ENCODE results near the gene ZXDC. TPM values are rescaled to one million over a fixed set of nuclear protein-coding genes. Genes with fewer than 3 reads are reported as not detected.

ZXDC gene
- total RNA-seq, 1 experiment from 2014 or later, result 37.2 TPM

GRCh38 chr3:126456766-126457388, 18.8 kb downstream of the ZXDC start:
- Mint-ChIP-seq H3K27me3 (ENCODE audit: insufficient read depth, unreplicated experiment) (no peaks in the 10 kb centered on the region), H3K4me3 (ENCODE audit: unreplicated experiment) (no peak overlapping the region), H3K4me1 (ENCODE audit: insufficient read depth, unreplicated experiment) (no peaks in the 10 kb centered on the region), H3K9me3 (ENCODE audit: unreplicated experiment) (no peaks in the 10 kb centered on the region), H3K27ac (ENCODE audit: low read depth, unreplicated experiment) (no peak overlapping the region), H3K36me3 (ENCODE audit: insufficient read depth, unreplicated experiment) (peaks cover 76% of the 10 kb centered on the region)
- CTCF ChIA-PET, result interaction anchor here (0.6 to 1.2 kb wide), 2 partner anchors 13 to 14 kb away, joined by 3 to 8 read pairs; no protein-coding TSS in a partner anchor
- DNase-seq (ENCODE audit: unreplicated experiment), result no peak
- intact Hi-C loops (cut with micrococcal nuclease), result no loop called here
- TF ChIP-seq, protein P1, sequence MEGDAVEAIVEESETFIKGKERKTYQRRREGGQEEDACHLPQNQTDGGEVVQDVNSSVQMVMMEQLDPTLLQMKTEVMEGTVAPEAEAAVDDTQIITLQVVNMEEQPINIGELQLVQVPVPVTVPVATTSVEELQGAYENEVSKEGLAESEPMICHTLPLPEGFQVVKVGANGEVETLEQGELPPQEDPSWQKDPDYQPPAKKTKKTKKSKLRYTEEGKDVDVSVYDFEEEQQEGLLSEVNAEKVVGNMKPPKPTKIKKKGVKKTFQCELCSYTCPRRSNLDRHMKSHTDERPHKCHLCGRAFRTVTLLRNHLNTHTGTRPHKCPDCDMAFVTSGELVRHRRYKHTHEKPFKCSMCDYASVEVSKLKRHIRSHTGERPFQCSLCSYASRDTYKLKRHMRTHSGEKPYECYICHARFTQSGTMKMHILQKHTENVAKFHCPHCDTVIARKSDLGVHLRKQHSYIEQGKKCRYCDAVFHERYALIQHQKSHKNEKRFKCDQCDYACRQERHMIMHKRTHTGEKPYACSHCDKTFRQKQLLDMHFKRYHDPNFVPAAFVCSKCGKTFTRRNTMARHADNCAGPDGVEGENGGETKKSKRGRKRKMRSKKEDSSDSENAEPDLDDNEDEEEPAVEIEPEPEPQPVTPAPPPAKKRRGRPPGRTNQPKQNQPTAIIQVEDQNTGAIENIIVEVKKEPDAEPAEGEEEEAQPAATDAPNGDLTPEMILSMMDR (IDR thresholded peaks at IDR 0.05; ENCODE audit: unreplicated experiment), result no peak
- POLR2A ChIA-PET, result interaction anchor here (1.2 kb wide), 1 partner anchor 9 kb away, joined by 4 read pairs; no protein-coding TSS in a partner anchor
- no TSS peak for BruUV-seq (replicated peaks)

DNA sequence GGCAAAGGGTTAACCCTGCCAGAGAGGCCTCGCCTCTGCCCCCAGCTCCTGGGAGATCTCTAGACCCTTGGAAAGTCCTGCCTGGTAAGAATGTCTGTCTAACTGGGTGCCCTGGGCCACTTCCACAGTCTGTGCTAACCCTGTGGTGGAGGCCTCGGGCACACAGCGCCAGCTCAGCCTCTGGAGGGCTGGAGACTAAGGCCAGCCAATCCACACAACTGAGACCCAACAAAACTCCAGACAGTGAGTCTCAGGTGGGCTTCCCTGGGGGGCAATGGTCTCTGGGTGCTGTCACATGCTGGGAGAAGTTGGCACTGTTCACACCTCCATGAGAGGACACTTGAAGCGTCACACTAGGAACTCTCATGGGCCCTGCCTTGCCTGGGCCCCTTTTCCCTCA, 19.5 kb downstream of the ZXDC start:
- Mint-ChIP-seq H3K4me1 (ENCODE audit: insufficient read depth, unreplicated experiment) (no peaks in the 10 kb centered on the region), H3K27me3 (ENCODE audit: insufficient read depth, unreplicated experiment) (no peaks in the 10 kb centered on the region), H3K27ac (ENCODE audit: low read depth, unreplicated experiment) (no peak overlapping the region), H3K36me3 (ENCODE audit: insufficient read depth, unreplicated experiment) (peaks cover 76% of the 10 kb centered on the region), H3K4me3 (ENCODE audit: unreplicated experiment) (no peak overlapping the region), H3K9me3 (ENCODE audit: unreplicated experiment) (no peaks in the 10 kb centered on the region)
- BruUV-seq (replicated peaks), result no TSS peak
- intact Hi-C loops (cut with micrococcal nuclease), result no loop called here
- ChIA-PET POLR2A (interaction anchor here (0.6 to 1.2 kb wide), 2 partner anchors 9 to 116 kb away, joined by 3 to 4 read pairs; no protein-coding TSS in a partner anchor), CTCF (interaction anchor here (0.7 kb wide), 2 partner anchors 11 to 423 kb away, joined by 3 to 4 read pairs; no protein-coding TSS in a partner anchor)
- TF ChIP-seq, protein P1 (IDR thresholded peaks at IDR 0.05; ENCODE audit: unreplicated experiment), result no peak
- DNase-seq (ENCODE audit: unreplicated experiment), result no peak

- no TSS peak for BruUV-seq (replicated peaks)
- H3K4me3 Mint-ChIP-seq (ENCODE audit: unreplicated experiment), result no peak overlapping the region
- H3K9me3 Mint-ChIP-seq (ENCODE audit: unreplicated experiment), result no peaks in the 10 kb centered on the region
- intact Hi-C loops (cut with micrococcal nuclease), result no loop called here
- peaks cover 75% of the 10 kb centered on the region for H3K36me3 Mint-ChIP-seq (ENCODE audit: insufficient read depth, unreplicated experiment)
- H3K27me3 Mint-ChIP-seq (ENCODE audit: insufficient read depth, unreplicated experiment), result no peaks in the 10 kb centered on the region
- TF ChIP-seq, protein P1 (IDR thresholded peaks at IDR 0.05; ENCODE audit: unreplicated experiment), result no peak
- POLR2A ChIA-PET, result no interaction called here
- H3K4me1 Mint-ChIP-seq (ENCODE audit: insufficient read depth, unreplicated experiment), result no peaks in the 10 kb centered on the region
- CTCF ChIA-PET, result no interaction called here
- peak overlapping the region; percentile 59 for H3K27ac Mint-ChIP-seq (ENCODE audit: low read depth, unreplicated experiment)
- no peak for DNase-seq (ENCODE audit: unreplicated experiment)
These were observed 21.1 kb downstream of the ZXDC start for GRCh38 chr3:126454437-126455198.

DNA sequence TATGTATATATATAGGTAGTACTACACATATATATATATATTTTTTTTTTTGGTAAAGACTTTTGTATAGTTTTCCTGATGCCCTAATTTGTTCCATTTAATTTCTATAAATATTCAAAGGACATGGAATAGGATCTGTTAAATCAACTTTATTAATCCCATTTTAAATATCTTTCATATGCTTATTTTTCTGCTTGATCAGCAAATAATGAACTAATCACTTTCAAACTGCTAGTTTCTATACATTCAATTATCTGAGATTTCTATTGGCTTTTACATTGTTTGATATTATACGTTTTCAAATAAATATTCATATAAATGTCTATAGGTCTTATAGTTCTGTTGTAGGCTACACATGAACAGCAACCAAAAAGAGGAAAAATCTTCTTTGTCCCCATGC, 21.7 kb downstream of the ZXDC start:
- Mint-ChIP-seq H3K4me1 (ENCODE audit: insufficient read depth, unreplicated experiment) (no peaks in the 10 kb centered on the region), H3K27me3 (ENCODE audit: insufficient read depth, unreplicated experiment) (no peaks in the 10 kb centered on the region), H3K36me3 (ENCODE audit: insufficient read depth, unreplicated experiment) (peaks cover 74% of the 10 kb centered on the region), H3K9me3 (ENCODE audit: unreplicated experiment) (no peaks in the 10 kb centered on the region), H3K27ac (ENCODE audit: low read depth, unreplicated experiment) (peak overlapping the region; percentile 59), H3K4me3 (ENCODE audit: unreplicated experiment) (no peak overlapping the region)
- no peak for DNase-seq (ENCODE audit: unreplicated experiment)
- POLR2A ChIA-PET, result no interaction called here
- intact Hi-C loops (cut with micrococcal nuclease), result no loop called here
- CTCF ChIA-PET, result no interaction called here
- TF ChIP-seq, protein P1 (IDR thresholded peaks at IDR 0.05; ENCODE audit: unreplicated experiment), result no peak
- BruUV-seq (replicated peaks), result no TSS peak

Measured in MCF 10A (cell line).